H1 (cell line): ENCODE results near the gene TBC1D30.

Source experiments
- CTCF ChIP-seq, 3 experiments: IDR thresholded peaks; 1 replicate in 2 of 3; 2 replicates in 1 of 3; pipeline versions ENCODE4 v1.5.1 to v1.6.1; 2011; ENCODE audit warnings: low read length in 3 of 3, mild to moderate bottlenecking in 3 of 3, inconsistent platforms in 2 of 3, low read depth in 1 of 3, moderate library complexity in 1 of 3; ENCODE audit not compliant: insufficient read depth in 1 of 3; ENCODE audit errors: control extremely low read depth in 1 of 3
- POLR2A ChIP-seq, 2 experiments: IDR thresholded peaks; 1 replicate in 1 of 2; 2 replicates in 1 of 2; pipeline ENCODE4 v1.6.1; 2011; ENCODE audit warnings: low read depth in 2 of 2, low read length in 2 of 2, mild to moderate bottlenecking in 2 of 2; ENCODE audit errors: control extremely low read depth in 1 of 2

- TF ChIP-seq POLR2A (IDR thresholded peaks at IDR 0.05; ENCODE audit: control extremely low read depth in 1 of 2, low read depth in 2 of 2, low read length in 2 of 2), result no peak
- no peak for TF ChIP-seq CTCF (IDR thresholded peaks at IDR 0.05; ENCODE audit: control extremely low read depth in 1 of 3, insufficient read depth in 1 of 3, low read depth in 1 of 3, low read length in 3 of 3)
These were observed 4.3 kb downstream of the TBC1D30 start for GRCh38 chr12:64828713-64829112.
